HL-60 (cell line): Measurements from ENCODE around the gene SBK2.

Source experiments
- DNase-seq, 2 experiments: peaks; one replicate each; pipeline ENCODE4 v3.0.0-alpha.2; 2010 to 2020; ENCODE audit warnings: low read depth in 1 of 2, low spot score in 1 of 2
- H3K27ac ChIP-seq: fragments of 250-450 bp; sonication (Bioruptor Pico); replicated peaks from 2 replicates; pipeline ENCODE4 v1.5.1; 2020; ENCODE audit warnings: mild to moderate bottlenecking, moderate library complexity
- H3K27me3 ChIP-seq: fragments of 250-450 bp; sonication (Bioruptor Pico); 2 replicates; pipeline ENCODE4 v1.5.1; 2021; ENCODE audit warnings: mild to moderate bottlenecking, moderate library complexity; ENCODE audit not compliant: insufficient read depth, poor library complexity, severe bottlenecking
- H3K4me3 ChIP-seq: replicated peaks from 2 replicates; pipeline ENCODE4 v1.5.1; 2011; ENCODE audit warnings: mild to moderate bottlenecking, control low read depth, low read length; ENCODE audit not compliant: insufficient read depth
- GABPA ChIP-seq: IDR thresholded peaks from 2 replicates; pipeline ENCODE4 v1.6.1; 2012; ENCODE audit warnings: low read depth
- POLR2AphosphoS5 ChIP-seq: IDR thresholded peaks from 2 replicates; pipeline ENCODE4 v1.6.1; 2012; ENCODE audit warnings: low read depth
- SPI1 ChIP-seq: IDR thresholded peaks from 2 replicates; pipeline ENCODE4 v1.6.1; 2012; ENCODE audit warnings: low read depth, mild to moderate bottlenecking, borderline replicate concordance
- TF ChIP-seq, protein P1 (sequence below): IDR thresholded peaks from one replicate; pipeline ENCODE4 v1.5.1; 2011; ENCODE audit warnings: low read length, control low read depth, inconsistent platforms; ENCODE audit not compliant: insufficient read depth
- TF ChIP-seq, protein P2 (sequence below): IDR thresholded peaks from 2 replicates; pipeline ENCODE4 v1.6.1; 2012; ENCODE audit warnings: low read depth; ENCODE audit not compliant: insufficient replicate concordance

Gene SBK2

DNA sequence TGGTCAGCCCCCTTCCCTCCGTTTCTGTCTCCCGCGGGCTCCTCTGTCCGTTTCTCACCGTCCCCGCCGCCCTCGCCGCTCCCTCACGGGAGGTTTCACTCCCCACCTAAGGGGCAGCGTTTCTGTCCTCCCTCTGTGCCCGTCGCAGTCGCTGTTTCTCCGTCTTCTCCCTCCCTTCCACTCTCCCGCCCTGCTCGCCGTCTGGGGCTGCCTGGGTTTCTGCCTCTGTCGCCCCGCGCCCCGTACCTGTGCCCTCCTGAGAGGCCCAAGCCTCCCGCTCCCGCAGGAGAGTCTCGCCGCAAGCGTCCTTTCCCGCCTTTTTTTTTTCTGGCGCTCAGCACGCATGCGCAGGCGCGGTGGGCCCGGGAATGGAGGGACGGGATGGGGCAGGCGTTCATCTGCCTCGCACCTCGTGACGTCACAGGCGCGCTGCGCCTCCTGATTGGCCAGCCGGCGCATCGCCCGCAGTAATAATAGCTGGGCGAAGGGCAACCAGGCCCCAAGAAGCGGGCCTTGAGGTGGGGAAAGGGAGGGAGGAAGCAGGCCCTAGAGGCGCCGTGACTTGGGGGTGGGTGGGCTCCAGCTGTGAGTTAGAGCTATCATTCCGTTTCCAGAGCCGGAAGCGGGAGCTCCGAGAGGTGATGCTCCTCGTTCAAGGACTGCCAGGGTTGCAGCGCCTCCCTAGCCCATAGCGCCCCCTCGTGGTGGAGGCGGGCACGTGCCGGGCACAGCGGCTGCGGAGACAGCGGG lies 33.3 kb downstream of the SBK2 start:
- Histone ChIP-seq H3K4me3 (peak overlapping the region; percentile 35), H3K27ac (peak overlapping the region; percentile 36; the same call in 1 of the 2 replicates), H3K27me3 (peaks cover 3% of the 10 kb centered on the region)
- peak; percentile 74 to 88 for DNase-seq
- TF ChIP-seq, protein P1, sequence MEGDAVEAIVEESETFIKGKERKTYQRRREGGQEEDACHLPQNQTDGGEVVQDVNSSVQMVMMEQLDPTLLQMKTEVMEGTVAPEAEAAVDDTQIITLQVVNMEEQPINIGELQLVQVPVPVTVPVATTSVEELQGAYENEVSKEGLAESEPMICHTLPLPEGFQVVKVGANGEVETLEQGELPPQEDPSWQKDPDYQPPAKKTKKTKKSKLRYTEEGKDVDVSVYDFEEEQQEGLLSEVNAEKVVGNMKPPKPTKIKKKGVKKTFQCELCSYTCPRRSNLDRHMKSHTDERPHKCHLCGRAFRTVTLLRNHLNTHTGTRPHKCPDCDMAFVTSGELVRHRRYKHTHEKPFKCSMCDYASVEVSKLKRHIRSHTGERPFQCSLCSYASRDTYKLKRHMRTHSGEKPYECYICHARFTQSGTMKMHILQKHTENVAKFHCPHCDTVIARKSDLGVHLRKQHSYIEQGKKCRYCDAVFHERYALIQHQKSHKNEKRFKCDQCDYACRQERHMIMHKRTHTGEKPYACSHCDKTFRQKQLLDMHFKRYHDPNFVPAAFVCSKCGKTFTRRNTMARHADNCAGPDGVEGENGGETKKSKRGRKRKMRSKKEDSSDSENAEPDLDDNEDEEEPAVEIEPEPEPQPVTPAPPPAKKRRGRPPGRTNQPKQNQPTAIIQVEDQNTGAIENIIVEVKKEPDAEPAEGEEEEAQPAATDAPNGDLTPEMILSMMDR: peak; percentile 89
- TF ChIP-seq POLR2AphosphoS5: no peak

DNA sequence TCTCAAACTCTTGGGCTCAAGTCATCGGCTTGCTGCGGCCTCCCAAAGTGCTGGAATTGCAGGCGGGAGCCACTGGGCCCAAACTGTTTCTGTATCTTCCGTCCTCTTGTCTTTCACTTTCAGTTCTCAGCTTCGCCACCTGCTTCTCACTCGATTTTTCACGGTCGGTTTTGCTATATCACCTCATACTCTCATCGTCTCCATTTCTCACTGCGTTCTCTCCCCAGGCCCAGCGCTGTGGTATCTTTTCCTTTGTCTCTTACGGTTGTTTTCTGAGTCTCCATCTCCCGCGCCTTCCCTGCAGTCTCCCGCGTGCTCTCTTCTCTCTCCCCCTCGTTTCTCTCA lies 33.8 kb downstream of the SBK2 start:
- TF ChIP-seq SPI1: no peak
- TF ChIP-seq, protein P2, sequence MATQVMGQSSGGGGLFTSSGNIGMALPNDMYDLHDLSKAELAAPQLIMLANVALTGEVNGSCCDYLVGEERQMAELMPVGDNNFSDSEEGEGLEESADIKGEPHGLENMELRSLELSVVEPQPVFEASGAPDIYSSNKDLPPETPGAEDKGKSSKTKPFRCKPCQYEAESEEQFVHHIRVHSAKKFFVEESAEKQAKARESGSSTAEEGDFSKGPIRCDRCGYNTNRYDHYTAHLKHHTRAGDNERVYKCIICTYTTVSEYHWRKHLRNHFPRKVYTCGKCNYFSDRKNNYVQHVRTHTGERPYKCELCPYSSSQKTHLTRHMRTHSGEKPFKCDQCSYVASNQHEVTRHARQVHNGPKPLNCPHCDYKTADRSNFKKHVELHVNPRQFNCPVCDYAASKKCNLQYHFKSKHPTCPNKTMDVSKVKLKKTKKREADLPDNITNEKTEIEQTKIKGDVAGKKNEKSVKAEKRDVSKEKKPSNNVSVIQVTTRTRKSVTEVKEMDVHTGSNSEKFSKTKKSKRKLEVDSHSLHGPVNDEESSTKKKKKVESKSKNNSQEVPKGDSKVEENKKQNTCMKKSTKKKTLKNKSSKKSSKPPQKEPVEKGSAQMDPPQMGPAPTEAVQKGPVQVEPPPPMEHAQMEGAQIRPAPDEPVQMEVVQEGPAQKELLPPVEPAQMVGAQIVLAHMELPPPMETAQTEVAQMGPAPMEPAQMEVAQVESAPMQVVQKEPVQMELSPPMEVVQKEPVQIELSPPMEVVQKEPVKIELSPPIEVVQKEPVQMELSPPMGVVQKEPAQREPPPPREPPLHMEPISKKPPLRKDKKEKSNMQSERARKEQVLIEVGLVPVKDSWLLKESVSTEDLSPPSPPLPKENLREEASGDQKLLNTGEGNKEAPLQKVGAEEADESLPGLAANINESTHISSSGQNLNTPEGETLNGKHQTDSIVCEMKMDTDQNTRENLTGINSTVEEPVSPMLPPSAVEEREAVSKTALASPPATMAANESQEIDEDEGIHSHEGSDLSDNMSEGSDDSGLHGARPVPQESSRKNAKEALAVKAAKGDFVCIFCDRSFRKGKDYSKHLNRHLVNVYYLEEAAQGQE: no peak
- TF ChIP-seq POLR2AphosphoS5: no peak
- TF ChIP-seq, protein P1: no peak
- no peak for TF ChIP-seq GABPA
- H3K27me3 ChIP-seq: peaks cover 3% of the 10 kb centered on the region

DNA sequence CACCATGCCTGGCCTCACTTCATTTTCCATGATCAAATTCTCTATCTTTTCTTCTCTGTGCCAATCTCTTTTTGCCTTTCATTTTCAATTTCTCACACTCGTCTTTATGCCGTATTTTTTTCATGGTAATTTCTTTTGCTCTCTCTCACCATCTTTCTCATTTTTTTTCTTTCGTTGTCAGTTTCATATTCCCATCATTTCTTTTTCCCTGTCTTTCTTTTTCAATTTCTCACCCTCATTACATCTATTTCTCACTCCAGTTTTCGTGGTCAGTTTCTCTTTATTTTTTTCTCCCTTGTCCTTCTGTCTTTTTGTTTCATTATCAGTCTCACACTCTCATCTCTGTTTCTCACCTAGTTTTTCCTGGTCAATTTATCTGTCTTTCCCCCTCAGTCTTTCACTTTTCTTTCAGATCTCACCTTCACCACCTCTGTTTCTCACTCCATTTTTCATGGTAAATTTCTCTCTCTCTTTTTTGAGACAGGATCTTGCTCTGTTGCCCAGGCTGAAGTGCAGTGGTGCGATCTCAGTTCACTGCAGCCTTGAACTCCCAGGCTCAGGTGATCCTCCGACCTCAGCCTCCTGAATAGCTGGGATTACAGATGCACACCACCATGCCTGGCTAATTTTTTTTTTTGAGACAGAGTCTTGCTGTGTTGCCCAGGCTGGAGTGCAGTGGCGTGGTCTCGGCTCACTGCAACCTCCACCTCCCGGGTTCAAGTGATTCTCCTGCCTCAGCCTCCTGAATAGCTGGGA lies 34.6 kb downstream of the SBK2 start:
- peaks cover 3% of the 10 kb centered on the region for H3K27me3 ChIP-seq
- TF ChIP-seq POLR2AphosphoS5: no peak
- TF ChIP-seq, protein P1: no peak
- TF ChIP-seq SPI1: no peak
- no peak for TF ChIP-seq GABPA
- TF ChIP-seq, protein P2: no peak
- H3K27ac ChIP-seq: no peak overlapping the region
- no peak overlapping the region for H3K4me3 ChIP-seq
- no peak for DNase-seq

More for the DNA sequence above, 33.8 kb downstream of the SBK2 start:
- H3K27ac ChIP-seq: no peak overlapping the region
- no peak overlapping the region for H3K4me3 ChIP-seq
- DNase-seq: no peak
